K562 (cell line): ENCODE data around the gene FBXW9. TPM values are rescaled to one million over a fixed set of nuclear protein-coding genes. Genes with fewer than 3 reads are reported as not detected.

Source experiments
- CBFB ChIP-seq: sonication (generic); formaldehyde crosslinking; IDR thresholded peaks from 2 replicates; pipeline ENCODE4 v1.4.0; 2020; ENCODE audit warnings: mild to moderate bottlenecking, missing genetic modification reagents
- CC2D1A ChIP-seq: fragments of 450-650 bp; IDR thresholded peaks from 2 replicates; pipeline ENCODE4 v1.6.1; 2017; ENCODE audit warnings: mild to moderate bottlenecking
- ETV5 ChIP-seq: sonication (generic); formaldehyde crosslinking; IDR thresholded peaks from 2 replicates; pipeline ENCODE4 v1.4.0; 2020; ENCODE audit warnings: low read depth, mild to moderate bottlenecking, missing genetic modification reagents
- GATAD2B ChIP-seq: fragments of 450-650 bp; IDR thresholded peaks from 2 replicates; pipeline ENCODE4 v1.6.1; 2017; ENCODE audit warnings: mild to moderate bottlenecking, borderline replicate concordance
- MAFK ChIP-seq: IDR thresholded peaks from 2 replicates; pipeline ENCODE4 v1.6.1; 2011; ENCODE audit warnings: low read length, improper control_type of control experiment
- MAX ChIP-seq: sonication (generic); formaldehyde crosslinking; IDR thresholded peaks from 2 replicates; pipeline ENCODE4 v1.9.0; 2022; ENCODE audit warnings: mild to moderate bottlenecking, missing genetic modification reagents
- MAZ ChIP-seq, 2 experiments: fragments of 450-650 bp in 1 of 2; sonication (generic) in 1 of 2; formaldehyde crosslinking; IDR thresholded peaks in 1 of 2; conservative IDR thresholded peaks in 1 of 2; 2 replicates each; pipeline versions ENCODE4 v1.4.0 to v1.5.0; 2020; ENCODE audit warnings: mild to moderate bottlenecking in 1 of 2, missing genetic modification reagents in 1 of 2
- MBD2 ChIP-seq: sonication (generic); IDR thresholded peaks from 2 replicates; pipeline ENCODE4 v1.6.1; 2016; ENCODE audit warnings: low read depth, borderline replicate concordance
- MEIS2 ChIP-seq: fragments of 450-650 bp; IDR thresholded peaks from 2 replicates; pipeline ENCODE4 v1.6.1; 2014; ENCODE audit warnings: mild to moderate bottlenecking; ENCODE audit not compliant: partially characterized antibody
- NCOR1 ChIP-seq: fragments of 450-650 bp; IDR thresholded peaks from 2 replicates; pipeline ENCODE4 v1.6.1; 2016; ENCODE audit warnings: mild to moderate bottlenecking, moderate library complexity
- NR3C1 ChIP-seq: sonication (generic); formaldehyde crosslinking; IDR thresholded peaks from 2 replicates; pipeline ENCODE4 v1.8.1; 2022; ENCODE audit warnings: missing genetic modification reagents
- NRF1 ChIP-seq, 2 experiments: fragments of 450-650 bp; IDR thresholded peaks in 1 of 2; conservative IDR thresholded peaks in 1 of 2; 2 replicates each; pipeline ENCODE4 v1.6.1; 2014; ENCODE audit warnings: mild to moderate bottlenecking in 2 of 2
- PRMT5 ChIP-seq: sonication (generic); formaldehyde crosslinking; IDR thresholded peaks from 2 replicates; pipeline ENCODE4 v1.5.0; 2020; ENCODE audit warnings: missing genetic modification reagents
- SMC3 ChIP-seq: conservative IDR thresholded peaks from 2 replicates; pipeline ENCODE4 v1.6.1; 2011; ENCODE audit warnings: low read depth, low read length, improper control_type of control experiment; ENCODE audit not compliant: insufficient read depth
- TCF3 ChIP-seq: sonication (generic); formaldehyde crosslinking; IDR thresholded peaks from 2 replicates; pipeline ENCODE4 v1.4.0; 2020; ENCODE audit warnings: mild to moderate bottlenecking, missing genetic modification reagents
- TFAP4 ChIP-seq: sonication (generic); formaldehyde crosslinking; IDR thresholded peaks from 2 replicates; pipeline ENCODE4 v1.8.0; 2022; ENCODE audit warnings: missing genetic modification reagents, mild to moderate bottlenecking, moderate library complexity, borderline replicate concordance
- ZBTB40 ChIP-seq, 2 experiments: fragments of 450-650 bp in 1 of 2; sonication (generic) in 1 of 2; formaldehyde crosslinking in 1 of 2; IDR thresholded peaks; 2 replicates each; pipeline versions ENCODE4 v1.7.1 to v1.9.0; 2016 to 2022; ENCODE audit warnings: inconsistent platforms in 1 of 2, mild to moderate bottlenecking in 1 of 2, missing genetic modification reagents in 1 of 2
- ZFP36 ChIP-seq: fragments of 150-350 bp; IDR thresholded peaks from 2 replicates; pipeline ENCODE4 v1.6.1; 2018; ENCODE audit warnings: low read length, low read depth; ENCODE audit not compliant: partially characterized antibody
- ZNF76 ChIP-seq: fragments of 250-450 bp; sonication (Bioruptor Pico); IDR thresholded peaks from 2 replicates; pipeline ENCODE4 v1.4.0; 2020; ENCODE audit warnings: mild to moderate bottlenecking, moderate library complexity, borderline replicate concordance
- polyA plus RNA-seq, 8 experiments: library from polyadenylated mRNA; depleted of rRNA in 4 of 8; stranded (reverse) in 5 of 8; unstranded in 3 of 8; fragments of >200 nt; fragmentation: Nextera tagmentation in 2 of 8; fragmentation: Illumina TruSeq in 1 of 8; extraction: Ambion mirVana in 2 of 8; extraction: Trizol in 1 of 8; gene quantifications; 2 replicates each; pipeline versions ENCODE4 v1.2.1 to v1.2.3, GENCODE V29; 2011 to 2014; ENCODE audit warnings: inconsistent platforms in 1 of 8, missing spikeins in 1 of 8
- total RNA-seq, 7 experiments: library from RNA; depleted of rRNA in 6 of 7; stranded (reverse); fragments of >200 nt in 6 of 7; fragmentation: Illumina TruSeq in 2 of 7; extraction: Trizol in 2 of 7; gene quantifications; 2 replicates each; pipeline versions ENCODE4 v1.2.1 to v1.2.3, GENCODE V29; 2011 to 2021; ENCODE audit warnings: low replicate concordance in 1 of 7

FBXW9 gene
- total and polyA plus RNA-seq, 9 of the 15 experiments (the other 6 are each of a cell fraction or from before 2014, with no cell fraction given) = 0.23 to 21.7 (median 6.2) TPM

GRCh38 chr19:12647490-12648071 is 48.9 kb downstream of the FBXW9 start (continued):
- no peak for TF ChIP-seq ZBTB40 (IDR thresholded peaks at IDR 0.05)
- no peak for TF ChIP-seq ZBTB40 (CRISPR knock-in tag; IDR thresholded peaks at IDR 0.05)
- TF ChIP-seq NR3C1 (CRISPR knock-in tag) = no peak
- TF ChIP-seq SMC3 = 0 out of 2 replicates have a peak, but pooled peaks have one; percentile 3
- TF ChIP-seq TFAP4 (CRISPR knock-in tag) = peak; percentile 24; the same call in 1 of the 2 replicates
- TF ChIP-seq MBD2 = 0 out of 2 replicates have a peak, but pooled peaks have one; percentile 14
- TF ChIP-seq TCF3 (CRISPR knock-in tag) = no peak
- peak in 1 of 2 experiments; percentile 42; a peak in 1 of 4 replicates for TF ChIP-seq MAZ (CRISPR knock-in tag; conservative IDR thresholded peaks at IDR 0.05 in 1 of 2, IDR thresholded peaks at IDR 0.05 in 1 of 2)
- no peak for TF ChIP-seq NCOR1
- TF ChIP-seq MAFK = no peak
- no peak for TF ChIP-seq ZNF76 (CRISPR knock-in tag)
- TF ChIP-seq ZFP36 = peak; percentile 6
- TF ChIP-seq CC2D1A = no peak
- no peak for TF ChIP-seq ETV5
- peak; percentile 86 to 88 for TF ChIP-seq NRF1 (conservative IDR thresholded peaks at IDR 0.05 in 1 of 2, IDR thresholded peaks at IDR 0.05 in 1 of 2)
- no peak for TF ChIP-seq PRMT5
- no peak for TF ChIP-seq MEIS2
- TF ChIP-seq MAX (CRISPR knock-in tag) = peak; percentile 24; the same call in 1 of the 2 replicates
- no peak for TF ChIP-seq GATAD2B
- TF ChIP-seq CBFB (CRISPR knock-in tag) = no peak
